Thoracic aorta (tissue), 2 donors: Measurements from ENCODE around the gene CEP104. TPM values are rescaled to one million over a fixed set of nuclear protein-coding genes. Genes with fewer than 3 reads are reported as not detected.

Experiments
- ATAC-seq: fragments of 150-250 bp; one replicate; pipeline ENCODE4 v1.8.0; 2017; ENCODE audit warnings: low read depth; ENCODE audit not compliant: insufficient number of reproducible peaks, low FRiP score
- DNase-seq: peaks from one replicate; pipeline ENCODE4 v3.0.0-alpha.2; 2020; ENCODE audit warnings: low spot score
- H3K27ac ChIP-seq, 2 donors: fragments of 200-600 bp; sonication (generic); 1 replicate in 1 of 2; 2 replicates in 1 of 2; pipeline ENCODE4 v1.5.1; 2016; ENCODE audit warnings: mild to moderate bottlenecking in 2 of 2, moderate library complexity in 2 of 2
- H3K27me3 ChIP-seq: fragments of 200-600 bp; sonication (generic); replicated peaks from 2 replicates; pipeline ENCODE4 v1.6.0; 2016; ENCODE audit warnings: mild to moderate bottlenecking; ENCODE audit not compliant: insufficient read depth
- H3K36me3 ChIP-seq: fragments of 200-600 bp; sonication (generic); one replicate; pipeline ENCODE4 v1.5.1; 2016
- H3K4me1 ChIP-seq, 2 donors: fragments of 200-600 bp; sonication (generic); 1 replicate in 1 of 2; 2 replicates in 1 of 2; pipeline versions ENCODE4 v1.5.1 to v1.6.0; 2016; ENCODE audit warnings: low read depth in 2 of 2, mild to moderate bottlenecking in 1 of 2; ENCODE audit not compliant: control insufficient read depth in 1 of 2
- H3K4me3 ChIP-seq: fragments of 200-600 bp; sonication (generic); 2 replicates; pipeline ENCODE4 v1.5.1; 2016; ENCODE audit warnings: mild to moderate bottlenecking
- H3K9me3 ChIP-seq: fragments of 200-600 bp; sonication (generic); 2 replicates; pipeline ENCODE4 v1.5.1; 2016
- total RNA-seq, 2 donors: library from RNA; depleted of rRNA; stranded (reverse); fragments of >200 nt; gene quantifications; one replicate each; pipeline versions ENCODE4 v1.1.0 to v1.2.3, GENCODE V29; 2016
- TF ChIP-seq, protein P1 (sequence below): fragments of 200-600 bp; sonication (generic); IDR thresholded peaks from one replicate; pipeline ENCODE4 v1.5.1; 2019; ENCODE audit warnings: antibody characterized with exemption

Gene CEP104
- total RNA-seq, 2 donors from 2014 or later = 27.3 to 59.2 TPM

DNA sequence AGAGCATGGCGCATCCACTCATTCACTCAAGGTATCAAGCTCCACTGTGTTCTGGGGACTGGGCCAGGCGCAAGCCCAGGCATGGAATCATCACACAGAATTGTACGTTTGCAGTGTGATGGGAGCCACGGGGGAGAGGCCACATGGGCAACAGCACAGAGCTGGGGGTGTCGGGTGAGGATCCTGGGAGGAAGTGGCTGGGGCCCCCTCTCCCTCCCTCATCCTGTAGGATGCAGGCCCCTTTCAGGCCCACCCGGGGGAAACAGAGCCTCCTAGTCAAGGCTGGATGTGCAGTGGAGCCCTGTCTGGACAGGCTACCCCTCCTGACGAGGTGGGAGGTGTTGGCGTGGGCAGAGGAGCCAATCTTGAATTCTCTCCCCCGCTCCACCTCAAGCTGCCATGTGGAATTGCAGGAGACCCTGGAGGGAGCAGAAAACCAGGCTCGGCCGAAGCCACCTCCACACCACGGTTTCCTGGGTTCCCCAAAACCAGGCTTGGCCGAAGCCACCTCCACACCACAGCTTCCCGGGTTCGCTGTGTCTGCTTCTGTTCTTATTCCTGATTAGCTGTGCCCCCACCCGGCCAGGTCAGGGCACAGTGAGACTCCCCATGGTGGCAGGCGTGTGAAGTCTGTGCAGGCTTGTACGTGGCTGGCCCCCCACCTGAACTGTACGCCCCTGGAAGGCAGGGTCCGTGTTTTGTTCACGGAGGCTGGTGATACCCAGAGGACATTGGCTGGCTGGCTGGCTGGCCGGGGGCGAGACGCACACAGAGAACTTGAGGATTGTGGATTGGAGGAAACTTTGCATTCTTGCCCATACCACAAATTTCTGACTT is 47.2 kb upstream of the CEP104 start:
- Histone ChIP-seq H3K36me3 (no peaks in the 10 kb centered on the region), H3K27ac (no peak overlapping the region), H3K4me3 (no peak overlapping the region), H3K27me3 (no peaks in the 10 kb centered on the region), H3K4me1 (peaks cover 2 to 5% of the 10 kb centered on the region in 2 donors), H3K9me3 (no peaks in the 10 kb centered on the region)
- TF ChIP-seq, protein P1, sequence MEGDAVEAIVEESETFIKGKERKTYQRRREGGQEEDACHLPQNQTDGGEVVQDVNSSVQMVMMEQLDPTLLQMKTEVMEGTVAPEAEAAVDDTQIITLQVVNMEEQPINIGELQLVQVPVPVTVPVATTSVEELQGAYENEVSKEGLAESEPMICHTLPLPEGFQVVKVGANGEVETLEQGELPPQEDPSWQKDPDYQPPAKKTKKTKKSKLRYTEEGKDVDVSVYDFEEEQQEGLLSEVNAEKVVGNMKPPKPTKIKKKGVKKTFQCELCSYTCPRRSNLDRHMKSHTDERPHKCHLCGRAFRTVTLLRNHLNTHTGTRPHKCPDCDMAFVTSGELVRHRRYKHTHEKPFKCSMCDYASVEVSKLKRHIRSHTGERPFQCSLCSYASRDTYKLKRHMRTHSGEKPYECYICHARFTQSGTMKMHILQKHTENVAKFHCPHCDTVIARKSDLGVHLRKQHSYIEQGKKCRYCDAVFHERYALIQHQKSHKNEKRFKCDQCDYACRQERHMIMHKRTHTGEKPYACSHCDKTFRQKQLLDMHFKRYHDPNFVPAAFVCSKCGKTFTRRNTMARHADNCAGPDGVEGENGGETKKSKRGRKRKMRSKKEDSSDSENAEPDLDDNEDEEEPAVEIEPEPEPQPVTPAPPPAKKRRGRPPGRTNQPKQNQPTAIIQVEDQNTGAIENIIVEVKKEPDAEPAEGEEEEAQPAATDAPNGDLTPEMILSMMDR = no peak
- DNase-seq (no peak), ATAC-seq (no peak)

DNA sequence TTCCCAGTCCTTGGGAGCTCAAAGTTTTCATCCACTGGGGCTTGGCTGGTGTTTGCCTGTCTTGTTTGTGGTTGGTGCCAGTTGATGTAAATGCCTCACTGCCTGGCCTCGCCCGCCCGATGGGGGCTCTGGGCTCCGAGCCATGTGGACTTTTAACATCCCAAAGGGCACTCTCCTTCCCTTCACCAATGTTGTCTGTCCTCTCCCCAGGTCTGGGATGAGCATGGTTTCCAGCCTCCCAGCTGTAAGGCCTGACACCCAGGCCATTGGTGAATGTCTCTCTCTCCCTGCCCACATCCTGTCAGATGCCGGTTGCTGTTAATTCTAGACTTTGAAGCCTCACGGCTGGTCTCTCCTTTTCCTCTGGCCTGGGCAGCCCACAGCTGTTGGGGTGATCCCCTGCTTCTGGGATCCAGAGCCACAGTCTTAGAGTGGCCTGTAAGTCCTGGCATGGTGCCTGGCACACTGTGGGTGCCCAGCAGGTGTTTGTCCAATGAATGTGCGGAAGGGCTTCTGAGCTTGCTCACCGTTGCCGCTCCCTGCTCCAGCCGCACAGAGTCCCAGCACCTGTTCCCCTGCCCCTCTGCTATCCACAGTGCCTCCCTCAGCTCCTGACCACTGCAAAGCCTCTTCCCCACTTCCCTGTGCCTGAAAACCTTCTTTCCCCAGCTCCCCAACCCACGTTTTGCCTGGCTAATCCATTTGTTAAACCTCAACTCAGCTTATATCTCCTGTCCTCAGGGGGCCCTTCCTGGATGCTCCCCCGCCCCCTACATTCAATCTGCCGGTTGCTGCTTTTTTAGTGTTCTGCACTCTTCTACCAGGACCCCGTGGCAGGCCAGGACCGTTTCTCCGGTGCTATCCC is 46.4 kb upstream of the CEP104 start:
- TF ChIP-seq, protein P1 = no peak
- Histone ChIP-seq H3K36me3 (no peaks in the 10 kb centered on the region), H3K27me3 (no peaks in the 10 kb centered on the region), H3K27ac (no peak overlapping the region), H3K4me1 (peaks cover 7 to 10% of the 10 kb centered on the region in 2 donors), H3K4me3 (no peak overlapping the region), H3K9me3 (no peaks in the 10 kb centered on the region)
- ATAC-seq = no peak
- no peak for DNase-seq

DNA sequence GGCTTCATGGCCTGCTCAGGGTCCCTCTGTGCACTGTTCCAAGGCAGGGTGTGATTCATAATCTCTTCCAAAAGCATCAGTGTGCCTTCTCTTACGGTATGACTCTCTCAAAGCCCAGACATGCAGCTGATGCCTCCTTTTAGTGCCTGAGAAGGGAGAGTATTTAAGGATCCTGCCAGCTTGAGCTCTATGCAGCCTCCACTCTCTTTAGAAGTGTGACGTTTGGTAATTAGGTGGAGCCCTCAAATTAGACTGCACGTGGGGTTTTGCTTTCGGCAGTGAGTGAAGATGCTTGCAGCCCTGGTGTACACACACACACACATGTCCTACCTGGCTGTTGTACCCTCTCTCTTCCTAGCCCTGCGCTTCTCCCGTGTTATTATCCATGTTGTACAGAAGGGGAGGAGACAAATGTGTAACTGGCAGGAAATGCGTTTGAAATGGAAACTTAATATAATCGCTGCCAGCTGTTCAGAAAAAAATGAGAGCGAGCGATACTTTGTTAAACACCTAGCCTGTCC is 45.6 kb upstream of the CEP104 start:
- H3K9me3 ChIP-seq = peaks cover 6% of the 10 kb centered on the region
- no peaks in the 10 kb centered on the region for H3K36me3 ChIP-seq
- no peak overlapping the region for H3K4me3 ChIP-seq
- TF ChIP-seq, protein P1 = no peak
- DNase-seq (no peak), ATAC-seq (no peak)
- no peaks in the 10 kb centered on the region for H3K27me3 ChIP-seq
- H3K4me1 ChIP-seq = peaks cover 7 to 10% of the 10 kb centered on the region in 2 donors
- H3K27ac ChIP-seq = no peak overlapping the region

DNA sequence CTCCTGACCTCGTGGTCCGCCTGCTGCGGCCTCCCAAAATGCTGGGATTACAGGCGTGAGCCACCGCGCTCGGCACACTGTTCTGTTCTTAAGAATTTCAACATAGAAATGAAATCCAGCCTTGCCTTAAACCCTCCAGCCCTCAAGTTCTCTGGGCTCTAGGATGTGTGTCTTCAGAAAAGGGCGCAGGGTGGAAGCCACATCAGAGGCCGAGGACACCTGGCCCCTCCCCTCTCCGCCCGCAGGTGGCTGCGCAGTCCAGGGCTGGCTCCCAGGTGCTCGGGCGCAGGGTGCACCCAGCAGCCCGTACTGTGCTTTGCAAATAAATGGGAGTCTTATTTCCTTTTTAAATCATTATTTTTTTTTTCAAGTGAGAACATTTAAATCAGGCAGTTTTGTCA is 45.1 kb upstream of the CEP104 start:
- no peak overlapping the region for H3K4me3 ChIP-seq
- H3K27me3 ChIP-seq = no peaks in the 10 kb centered on the region
- no peak for DNase-seq
- H3K27ac ChIP-seq = no peak overlapping the region
- H3K9me3 ChIP-seq = peaks cover 6% of the 10 kb centered on the region
- H3K36me3 ChIP-seq = no peaks in the 10 kb centered on the region
- peaks cover 7 to 10% of the 10 kb centered on the region in 2 donors for H3K4me1 ChIP-seq
- ATAC-seq = no peak
- TF ChIP-seq, protein P1 = no peak
